CD4-positive, alpha-beta memory T cell (primary cell): ENCODE results near the gene SNAPC5. TPM values are rescaled to one million over a fixed set of nuclear protein-coding genes. Genes with fewer than 3 reads are reported as not detected.

ENCODE experiments used
- CTCF ChIA-PET: fragments of 350-600 bp; sonication (Branson Sonifier 250); formaldehyde crosslinking; loops from one replicate; lab custom pipeline; 2021; ENCODE audit warnings: inconsistent platforms; ENCODE audit not compliant: partially characterized antibody; lab: Charles Lee
- POLR2A ChIA-PET: fragments of 350-600 bp; sonication (Branson Sonifier 250); formaldehyde crosslinking; loops from one replicate; lab custom pipeline; 2021; ENCODE audit not compliant: partially characterized antibody; lab: Charles Lee
- DNase-seq, 5 donors: peaks; one replicate each; pipeline versions ENCODE4 v3.0.0 to v3.0.0-alpha.2; 2020 to 2022; ENCODE audit warnings: mixed read lengths in 1 of 5
- H3K27ac ChIP-seq: one replicate; pipeline ENCODE4 v1.7.0; 2013; ENCODE audit warnings: low read depth, low read length
- H3K27me3 ChIP-seq: 2 replicates; pipeline ENCODE4 v1.7.0; 2013; ENCODE audit warnings: mild to moderate bottlenecking, low read length, moderate library complexity; ENCODE audit not compliant: insufficient read depth
- H3K36me3 ChIP-seq: 2 replicates; pipeline ENCODE4 v1.7.0; 2013; ENCODE audit warnings: mild to moderate bottlenecking, low read length, moderate library complexity; ENCODE audit not compliant: insufficient read depth
- H3K4me1 ChIP-seq: 2 replicates; pipeline ENCODE4 v1.7.0; 2013; ENCODE audit warnings: mild to moderate bottlenecking, low read length, moderate library complexity; ENCODE audit not compliant: insufficient read depth
- H3K4me3 ChIP-seq, 2 donors: one replicate each; pipeline ENCODE4 v1.7.0; 2013; ENCODE audit warnings: low read length in 2 of 2, mild to moderate bottlenecking in 1 of 2
- H3K9me3 ChIP-seq, 2 donors: one replicate each; pipeline ENCODE4 v1.7.0; 2013; ENCODE audit warnings: low read length in 2 of 2, control low read depth in 1 of 2; ENCODE audit not compliant: control insufficient read depth in 1 of 2
- H3K27ac Mint-ChIP-seq, 7 donors: one replicate each; pipeline ENCODE4 v1.8.0; 2020 to 2021; ENCODE audit warnings: mixed read lengths in 7 of 7, mild to moderate bottlenecking in 6 of 7, inconsistent platforms in 3 of 7, moderate library complexity in 3 of 7
- H3K27me3 Mint-ChIP-seq, 2 donors: one replicate each; pipeline ENCODE4 v1.8.0; 2020 to 2021; ENCODE audit warnings: mixed read lengths in 2 of 2
- H3K36me3 Mint-ChIP-seq, 2 donors: one replicate each; pipeline ENCODE4 v1.8.0; 2020 to 2021; ENCODE audit warnings: mixed read lengths in 2 of 2, inconsistent platforms in 1 of 2, mild to moderate bottlenecking in 1 of 2
- H3K4me1 Mint-ChIP-seq, 4 donors: one replicate each; pipeline ENCODE4 v1.8.0; 2020 to 2021; ENCODE audit warnings: mixed read lengths in 4 of 4, mild to moderate bottlenecking in 1 of 4
- H3K4me3 Mint-ChIP-seq, 8 donors: one replicate each; pipeline ENCODE4 v1.8.0; 2020 to 2021; ENCODE audit warnings: mixed read lengths in 8 of 8, mild to moderate bottlenecking in 7 of 8, moderate library complexity in 6 of 8, inconsistent platforms in 3 of 8
- H3K9me3 Mint-ChIP-seq, 8 donors: one replicate each; pipeline ENCODE4 v1.8.0; 2020 to 2021; ENCODE audit warnings: mixed read lengths in 8 of 8, mild to moderate bottlenecking in 5 of 8, inconsistent platforms in 3 of 8, moderate library complexity in 1 of 8
- intact Hi-C: fragments of 100-400 bp; cut with micrococcal nuclease; formaldehyde crosslinking; loops from one replicate; pipeline ENCODE4 v1.15.1; 2023
- polyA plus RNA-seq, 2 donors: library from polyadenylated mRNA; unstranded; fragments of 300-500 nt; fragmentation: Illumina TruSeq; gene quantifications; one replicate each; pipeline ENCODE4 v1.2.3, GENCODE V29; 2021
- total RNA-seq, 2 experiments: library from RNA; stranded (reverse); gene quantifications; one replicate each; pipeline ENCODE4 v1.2.3, GENCODE V29; 2021

The SNAPC5 gene
- total and polyA plus RNA-seq, 4 experiments from 2014 or later, result 32.5 to 76.1 (median 47.4) TPM

- Mint-ChIP-seq H3K4me3 (peak overlapping the region; percentile 95 to 98 (median 97)), H3K27ac (peak overlapping the region; percentile 96 to 99 (median 99)), H3K36me3 (peaks cover 45 to 87% of the 10 kb centered on the region in 2 donors), H3K4me1 (peaks cover 24 to 67% (median 45%) of the 10 kb centered on the region in 4 donors), H3K9me3 (peaks cover 0 to 2% (median 0%) of the 10 kb centered on the region in 8 donors), H3K27me3 (no peaks in the 10 kb centered on the region)
- peaks cover 68% of the 10 kb centered on the region for H3K36me3 ChIP-seq
- POLR2A ChIA-PET, result interaction anchor here (0.6 to 6.0 kb wide), 15 partner anchors 8 to 204 kb away, joined by 3 to 119 read pairs (median 6); partner anchors contain the start of genes DIS3L, MAP2K1, TIPIN and ZWILCH
- CTCF ChIA-PET, result interaction anchor here (0.8 to 6.0 kb wide), 21 partner anchors 7 to 246 kb away, joined by 3 to 119 read pairs (median 4); partner anchors contain the start of genes MAP2K1, MEGF11 and TIPIN
- H3K4me3 ChIP-seq, result peak overlapping the region; percentile 86 to 90
- peaks cover 42% of the 10 kb centered on the region for H3K4me1 ChIP-seq
- DNase-seq, result no peak
- intact Hi-C loops, result loop anchor here (1.0 to 5.0 kb wide), 7 partner anchors 8 to 628 kb away; partner anchors contain the start of genes DIS3L, MAP2K1, MEGF11 and RAB11A
- H3K27ac ChIP-seq, result peak overlapping the region; percentile 89
- H3K9me3 ChIP-seq, result no peaks in the 10 kb centered on the region
- H3K27me3 ChIP-seq, result no peaks in the 10 kb centered on the region
Observed at GRCh38 chr15:66496951-66497501, 536 bp downstream of the SNAPC5 start.

GRCh38 chr15:66494262-66494661 lies 3.3 kb downstream of the SNAPC5 start:
- peaks cover 39 to 83% of the 10 kb centered on the region in 2 donors for H3K36me3 Mint-ChIP-seq
- POLR2A ChIA-PET, result interaction anchor here (0.6 to 1.4 kb wide), 2 partner anchors 10 to 22 kb away, joined by 3 read pairs; no protein-coding TSS in a partner anchor
- H3K27ac ChIP-seq, result no peak overlapping the region

GRCh38 chr15:66491846-66492245 lies 5.7 kb downstream of the SNAPC5 start:
- Histone ChIP-seq H3K36me3 (peaks cover 76% of the 10 kb centered on the region), H3K9me3 (no peaks in the 10 kb centered on the region), H3K4me1 (peaks cover 21% of the 10 kb centered on the region), H3K27ac (no peak overlapping the region), H3K27me3 (no peaks in the 10 kb centered on the region), H3K4me3 (no peak overlapping the region)
- H3K27ac Mint-ChIP-seq, result peak overlapping the region in 2 of 7 donors; percentile 60 to 78
- peaks cover 35 to 80% of the 10 kb centered on the region in 2 donors for H3K36me3 Mint-ChIP-seq
- ChIA-PET CTCF (no interaction called here), POLR2A (interaction anchor here (1.0 to 2.1 kb wide), 2 partner anchors 11 to 105 kb away, joined by 3 to 6 read pairs; partner anchors contain the start of gene MAP2K1)
- H3K4me3 Mint-ChIP-seq, result no peak overlapping the region
- DNase-seq, result no peak
- peaks cover 0 to 2% (median 0%) of the 10 kb centered on the region in 8 donors for H3K9me3 Mint-ChIP-seq
- no peaks in the 10 kb centered on the region for H3K27me3 Mint-ChIP-seq
- intact Hi-C loops, result no loop called here
- H3K4me1 Mint-ChIP-seq, result peaks cover 16 to 32% (median 25%) of the 10 kb centered on the region in 4 donors

More at GRCh38 chr15:66494262-66494661, 3.3 kb downstream of the SNAPC5 start:
- Histone ChIP-seq H3K4me1 (peaks cover 35% of the 10 kb centered on the region), H3K4me3 (no peak overlapping the region), H3K9me3 (no peaks in the 10 kb centered on the region), H3K36me3 (peaks cover 66% of the 10 kb centered on the region), H3K27me3 (no peaks in the 10 kb centered on the region)
- H3K4me3 Mint-ChIP-seq, result no peak overlapping the region
- peak overlapping the region; percentile 10 to 96 (median 60) for H3K27ac Mint-ChIP-seq
- no peak for DNase-seq
- intact Hi-C loops, result no loop called here
- CTCF ChIA-PET, result no interaction called here
- no peaks in the 10 kb centered on the region for H3K27me3 Mint-ChIP-seq
- peaks cover 0 to 2% (median 0%) of the 10 kb centered on the region in 8 donors for H3K9me3 Mint-ChIP-seq
- peaks cover 25 to 56% (median 40%) of the 10 kb centered on the region in 4 donors for H3K4me1 Mint-ChIP-seq

- intact Hi-C loops, result no loop called here
- Mint-ChIP-seq H3K4me1 (peaks cover 8 to 13% (median 10%) of the 10 kb centered on the region in 4 donors), H3K36me3 (peaks cover 38 to 83% of the 10 kb centered on the region in 2 donors), H3K27me3 (no peaks in the 10 kb centered on the region), H3K9me3 (no peaks in the 10 kb centered on the region), H3K27ac (peak overlapping the region in 4 of 7 donors; percentile 46 to 77 (median 75)), H3K4me3 (no peak overlapping the region)
- Histone ChIP-seq H3K27me3 (no peaks in the 10 kb centered on the region), H3K27ac (no peak overlapping the region), H3K9me3 (no peaks in the 10 kb centered on the region), H3K4me1 (no peaks in the 10 kb centered on the region), H3K36me3 (peaks cover 74% of the 10 kb centered on the region), H3K4me3 (no peak overlapping the region)
- DNase-seq, result no peak
- CTCF ChIA-PET, result interaction anchor here (0.8 to 1.4 kb wide), 2 partner anchors 9 to 101 kb away, joined by 3 to 4 read pairs; partner anchors contain the start of gene SNAPC5
- POLR2A ChIA-PET, result interaction anchor here (0.8 to 2.4 kb wide), 3 partner anchors 8 to 101 kb away, joined by 3 to 9 read pairs (median 5); partner anchors contain the start of genes RPL4, SNAPC5 and ZWILCH
Observed at GRCh38 chr15:66489179-66489791, 8.3 kb downstream of the SNAPC5 start.

GRCh38 chr15:66488525-66488924 lies 9.0 kb downstream of the SNAPC5 start:
- no peak for DNase-seq

GRCh38 chr15:66486887-66487286 lies 10.7 kb downstream of the SNAPC5 start:
- no peak overlapping the region for H3K4me3 ChIP-seq
- H3K9me3 Mint-ChIP-seq, result no peaks in the 10 kb centered on the region
- peaks cover 66% of the 10 kb centered on the region for H3K36me3 ChIP-seq
- H3K27ac Mint-ChIP-seq, result peak overlapping the region in 1 of 7 donors; percentile 47
- no peaks in the 10 kb centered on the region for H3K27me3 Mint-ChIP-seq
- no peaks in the 10 kb centered on the region for H3K9me3 ChIP-seq
- H3K27me3 ChIP-seq, result no peaks in the 10 kb centered on the region
- H3K4me3 Mint-ChIP-seq, result no peak overlapping the region
- peaks cover 5 to 10% (median 7%) of the 10 kb centered on the region in 4 donors for H3K4me1 Mint-ChIP-seq
- ChIA-PET POLR2A (no interaction called here), CTCF (interaction anchor here (0.7 to 1.2 kb wide), 2 partner anchors 11 to 17 kb away, joined by 3 read pairs; partner anchors contain the start of genes RPL4 and SNAPC5)
- intact Hi-C loops, result no loop called here
- no peak for DNase-seq
- no peak overlapping the region for H3K27ac ChIP-seq
- peaks cover 41 to 74% of the 10 kb centered on the region in 2 donors for H3K36me3 Mint-ChIP-seq
- no peaks in the 10 kb centered on the region for H3K4me1 ChIP-seq

More at GRCh38 chr15:66488525-66488924, 9.0 kb downstream of the SNAPC5 start:
- Mint-ChIP-seq H3K27me3 (no peaks in the 10 kb centered on the region), H3K4me3 (no peak overlapping the region), H3K4me1 (peaks cover 4 to 8% (median 5%) of the 10 kb centered on the region in 4 donors), H3K36me3 (peaks cover 38 to 77% of the 10 kb centered on the region in 2 donors), H3K9me3 (no peaks in the 10 kb centered on the region), H3K27ac (peak overlapping the region in 4 of 7 donors; percentile 45 to 82 (median 58))
- Histone ChIP-seq H3K27ac (no peak overlapping the region), H3K27me3 (no peaks in the 10 kb centered on the region), H3K4me1 (no peaks in the 10 kb centered on the region), H3K4me3 (no peak overlapping the region), H3K9me3 (no peaks in the 10 kb centered on the region), H3K36me3 (peaks cover 72% of the 10 kb centered on the region)
- intact Hi-C loops, result no loop called here
- POLR2A ChIA-PET, result interaction anchor here (1.2 to 2.4 kb wide), 2 partner anchors 9 to 16 kb away, joined by 5 to 9 read pairs; partner anchors contain the start of genes RPL4, SNAPC5 and ZWILCH
- CTCF ChIA-PET, result no interaction called here
